Lung (tissue), 12 donors: Measurements from ENCODE around the gene TRPC6. TPM values are rescaled to one million over a fixed set of nuclear protein-coding genes. Genes with fewer than 3 reads are reported as not detected.
A peak's percentile ranks its signal among the peaks of the same experiment; 100 is the strongest.

ENCODE experiments used
- ATAC-seq: fragments of 200-7000 bp; cut with Tn5 transposase; one replicate; pipeline ENCODE4 v1.9.1; 2020; ENCODE audit warnings: moderate number of reproducible peaks; ENCODE audit not compliant: insufficient read depth, low FRiP score
- DNase-seq, 3 donors: peaks; one replicate each; pipeline ENCODE4 v3.0.0-alpha.2; 2013 to 2017
- H3K27ac ChIP-seq, 2 donors: one replicate each; pipeline ENCODE4 v1.5.1; 2013; ENCODE audit warnings: mild to moderate bottlenecking in 2 of 2, moderate library complexity in 2 of 2, control low read depth in 1 of 2, inconsistent platforms in 1 of 2, low read depth in 1 of 2, low read length in 1 of 2
- H3K27me3 ChIP-seq, 3 donors: one replicate each; pipeline ENCODE4 v1.5.1; 2013; ENCODE audit warnings: low read length in 2 of 3; ENCODE audit not compliant: control insufficient read depth in 3 of 3, insufficient read depth in 3 of 3
- H3K36me3 ChIP-seq, 4 donors: one replicate each; pipeline ENCODE4 v1.5.1; 2013; ENCODE audit warnings: low read length in 4 of 4, mild to moderate bottlenecking in 1 of 4, moderate library complexity in 1 of 4; ENCODE audit not compliant: control insufficient read depth in 4 of 4, insufficient read depth in 4 of 4
- H3K4me1 ChIP-seq, 5 donors: one replicate each; pipeline ENCODE4 v1.5.1; 2013; ENCODE audit warnings: low read length in 5 of 5, mild to moderate bottlenecking in 2 of 5, moderate library complexity in 1 of 5; ENCODE audit not compliant: control insufficient read depth in 5 of 5, insufficient read depth in 5 of 5
- H3K4me3 ChIP-seq: one replicate; pipeline ENCODE4 v1.5.1; 2013; ENCODE audit warnings: mild to moderate bottlenecking, control low read depth, moderate library complexity
- H3K9ac ChIP-seq, 2 donors: one replicate each; pipeline ENCODE4 v1.5.1; 2013; ENCODE audit warnings: low read length in 2 of 2, control low read depth in 1 of 2; ENCODE audit not compliant: insufficient read depth in 1 of 2
- H3K9me3 ChIP-seq, 4 donors: one replicate each; pipeline ENCODE4 v1.5.1; 2013; ENCODE audit warnings: low read length in 3 of 4, mild to moderate bottlenecking in 1 of 4, moderate library complexity in 1 of 4; ENCODE audit not compliant: control insufficient read depth in 4 of 4, insufficient read depth in 3 of 4
- WGBS, 2 donors: extraction: QIAGEN DNeasy Blood & Tissue Kit; methylation state at CpG; one replicate each; pipeline ENCODE4 v1.1.7; 2013; 5-methylcytosine and 5-hydroxymethylcytosine counted together
- polyA plus RNA-seq, 2 donors: library from polyadenylated mRNA; stranded (reverse); fragments of 200-250 nt; gene quantifications; one replicate each; pipeline ENCODE4 v1.2.1, GENCODE V29; 2013
- total RNA-seq, 2 donors: library from RNA; depleted of rRNA in 1 of 2; stranded (reverse); fragments of >200 nt in 1 of 2; gene quantifications; one replicate each; pipeline ENCODE4 v1.2.1, GENCODE V29; 2014 to 2021
- TF ChIP-seq, protein P1 (sequence below): IDR thresholded peaks from 2 replicates; pipeline ENCODE4 v1.5.1; 2012; ENCODE audit warnings: mild to moderate bottlenecking; ENCODE audit errors: control extremely low read depth, extremely low read depth
- donor health status: control.
- donor health status: control.
- donor health status: Bipolar disorder and iron deficiency.
- donor health status: healthy.
- donor health status: DM: yes; HTN: yes; CAD: no.

Gene TRPC6
- total and polyA plus RNA-seq, 4 donors: 3.3 to 66.5 (median 7.9) TPM

DNA sequence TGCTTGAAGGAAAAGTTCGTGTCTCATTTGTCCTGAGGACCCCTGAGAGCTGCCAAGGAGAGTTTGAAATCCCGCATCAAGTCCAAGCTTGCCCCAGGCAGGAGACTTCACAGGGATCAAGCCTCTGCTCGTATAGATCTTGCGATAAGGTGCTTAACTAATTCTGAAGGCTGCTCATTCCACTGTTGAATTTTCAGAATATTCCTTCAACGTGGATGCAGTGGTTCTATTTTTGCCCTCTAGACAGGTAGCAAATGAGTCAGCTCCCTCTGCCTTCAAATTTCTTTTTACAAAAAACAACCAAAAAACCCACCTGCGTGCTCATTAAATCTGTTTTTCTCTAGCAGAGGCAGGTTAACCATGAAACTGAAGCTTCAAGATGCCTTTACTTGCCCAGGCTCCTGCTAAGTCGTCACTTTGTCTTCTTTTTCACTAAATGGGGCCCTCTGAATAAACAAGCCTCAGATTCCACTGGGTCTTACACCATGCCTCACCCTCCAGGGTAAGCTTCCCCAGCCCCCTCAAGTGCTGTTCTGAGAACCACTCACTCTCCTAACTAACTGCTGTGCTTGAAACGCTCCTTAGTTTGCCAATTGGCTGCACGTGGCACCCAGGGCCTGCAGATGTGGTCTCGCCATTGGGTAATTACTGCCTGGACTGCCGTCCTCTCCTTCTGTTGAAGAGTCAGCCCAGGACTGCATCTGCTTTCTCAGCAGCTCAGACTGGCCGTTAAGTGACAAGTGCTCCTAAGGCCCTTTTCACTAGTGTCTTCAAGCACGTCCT is 105.0 kb downstream of the TRPC6 start:
- Histone ChIP-seq H3K27ac (no peak overlapping the region), H3K27me3 (no peaks in the 10 kb centered on the region), H3K36me3 (peaks cover 0 to 15% (median 0%) of the 10 kb centered on the region in 4 donors), H3K9ac (no peak overlapping the region), H3K4me3 (no peak overlapping the region), H3K4me1 (no peaks in the 10 kb centered on the region), H3K9me3 (no peaks in the 10 kb centered on the region)
- ATAC-seq (no peak), DNase-seq (peak in 1 of 3 donors; percentile 23)
- WGBS, 2 donors: 60 to 74% methylated on average over 13 of the region's 13 CpGs
- TF ChIP-seq, protein P1, sequence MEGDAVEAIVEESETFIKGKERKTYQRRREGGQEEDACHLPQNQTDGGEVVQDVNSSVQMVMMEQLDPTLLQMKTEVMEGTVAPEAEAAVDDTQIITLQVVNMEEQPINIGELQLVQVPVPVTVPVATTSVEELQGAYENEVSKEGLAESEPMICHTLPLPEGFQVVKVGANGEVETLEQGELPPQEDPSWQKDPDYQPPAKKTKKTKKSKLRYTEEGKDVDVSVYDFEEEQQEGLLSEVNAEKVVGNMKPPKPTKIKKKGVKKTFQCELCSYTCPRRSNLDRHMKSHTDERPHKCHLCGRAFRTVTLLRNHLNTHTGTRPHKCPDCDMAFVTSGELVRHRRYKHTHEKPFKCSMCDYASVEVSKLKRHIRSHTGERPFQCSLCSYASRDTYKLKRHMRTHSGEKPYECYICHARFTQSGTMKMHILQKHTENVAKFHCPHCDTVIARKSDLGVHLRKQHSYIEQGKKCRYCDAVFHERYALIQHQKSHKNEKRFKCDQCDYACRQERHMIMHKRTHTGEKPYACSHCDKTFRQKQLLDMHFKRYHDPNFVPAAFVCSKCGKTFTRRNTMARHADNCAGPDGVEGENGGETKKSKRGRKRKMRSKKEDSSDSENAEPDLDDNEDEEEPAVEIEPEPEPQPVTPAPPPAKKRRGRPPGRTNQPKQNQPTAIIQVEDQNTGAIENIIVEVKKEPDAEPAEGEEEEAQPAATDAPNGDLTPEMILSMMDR: no peak

DNA sequence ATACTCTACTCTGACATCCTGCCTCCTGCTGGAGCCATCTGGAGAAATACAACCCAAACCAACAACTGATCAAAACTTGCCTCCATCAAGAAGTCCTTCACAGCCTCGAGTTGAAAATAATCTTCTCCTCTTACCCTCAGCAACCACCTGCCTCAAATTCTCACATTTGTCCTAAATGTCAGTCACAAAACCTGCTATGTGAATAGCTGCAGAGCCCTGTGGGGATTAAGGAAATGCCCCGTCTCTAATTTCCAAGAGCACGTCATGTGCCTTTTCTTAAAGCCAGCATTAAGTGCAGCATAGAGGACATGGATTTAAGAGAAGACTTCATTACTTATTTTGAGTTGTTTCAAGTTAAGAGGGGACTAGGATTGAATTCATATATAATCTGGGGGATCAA is 105.9 kb downstream of the TRPC6 start:
- WGBS, 2 donors: 74 to 79% methylated on average over 3 of the region's 3 CpGs
- H3K27me3 ChIP-seq: no peaks in the 10 kb centered on the region
- H3K4me1 ChIP-seq: no peaks in the 10 kb centered on the region
- no peak overlapping the region for H3K4me3 ChIP-seq
- peaks cover 0 to 15% (median 0%) of the 10 kb centered on the region in 4 donors for H3K36me3 ChIP-seq
- ATAC-seq: no peak
- TF ChIP-seq, protein P1: no peak
- no peak overlapping the region for H3K9ac ChIP-seq
- H3K9me3 ChIP-seq: no peaks in the 10 kb centered on the region
- no peak overlapping the region for H3K27ac ChIP-seq
- no peak for DNase-seq

- peaks cover 0 to 4% (median 0%) of the 10 kb centered on the region in 4 donors for H3K36me3 ChIP-seq
- H3K27ac ChIP-seq: no peak overlapping the region
- H3K9me3 ChIP-seq: no peaks in the 10 kb centered on the region
- WGBS, 2 donors: 90% methylated on average over 6 of the region's 6 CpGs
- DNase-seq (no peak), ATAC-seq (no peak)
- H3K27me3 ChIP-seq: no peaks in the 10 kb centered on the region
- no peak overlapping the region for H3K4me3 ChIP-seq
- no peak overlapping the region for H3K9ac ChIP-seq
- TF ChIP-seq, protein P1: no peak
- no peaks in the 10 kb centered on the region for H3K4me1 ChIP-seq
These were observed 107.6 kb downstream of the TRPC6 start for GRCh38 chr11:101476191-101476590.

DNA sequence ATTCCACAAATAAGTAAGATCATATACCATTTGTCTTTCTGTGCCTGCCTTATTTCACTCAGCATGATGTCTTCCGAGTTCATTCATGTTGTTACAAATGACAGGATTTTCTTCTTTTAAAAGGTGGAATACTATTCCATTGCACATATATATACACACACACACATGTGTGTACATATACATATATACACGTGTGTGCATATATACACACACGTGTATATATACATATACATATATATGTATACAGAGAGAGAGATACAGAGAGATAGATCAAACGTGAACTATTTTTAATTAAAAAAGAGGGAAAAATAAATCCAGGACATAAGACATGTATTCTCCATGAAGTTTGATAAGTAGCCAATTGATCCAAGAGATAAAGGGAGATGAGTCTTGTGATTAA is 108.1 kb downstream of the TRPC6 start:
- 89 to 90% methylated on average over 4 of the region's 4 CpGs for WGBS, 2 donors
- TF ChIP-seq, protein P1: no peak
- H3K36me3 ChIP-seq: peaks cover 0 to 7% (median 0%) of the 10 kb centered on the region in 4 donors
- no peaks in the 10 kb centered on the region for H3K9me3 ChIP-seq
- H3K27me3 ChIP-seq: no peaks in the 10 kb centered on the region
- no peak for DNase-seq
- H3K9ac ChIP-seq: no peak overlapping the region
- H3K4me1 ChIP-seq: no peaks in the 10 kb centered on the region
- no peak overlapping the region for H3K4me3 ChIP-seq
- ATAC-seq: no peak
- H3K27ac ChIP-seq: no peak overlapping the region
